K562 (cell line): ENCODE data around the gene MRPL30. TPM values are rescaled to one million over a fixed set of nuclear protein-coding genes. Genes with fewer than 3 reads are reported as not detected.

Experiments
- ARID2 ChIP-seq: fragments of 450-650 bp; IDR thresholded peaks from 2 replicates; pipeline ENCODE4 v1.6.1; 2017; ENCODE audit warnings: antibody characterized with exemption, mild to moderate bottlenecking
- ELF2 ChIP-seq: fragments of 250-450 bp; sonication (Bioruptor Pico); IDR thresholded peaks from 2 replicates; pipeline ENCODE4 v1.5.0; 2021; ENCODE audit warnings: mild to moderate bottlenecking
- GATAD2A ChIP-seq: fragments of 450-650 bp; IDR thresholded peaks from 2 replicates; pipeline ENCODE4 v1.6.1; 2017
- GTF2A2 ChIP-seq: IDR thresholded peaks from 2 replicates; pipeline ENCODE4 v1.6.1; 2016; ENCODE audit warnings: mild to moderate bottlenecking, missing genetic modification characterization, missing compliant biosample characterization
- HOMEZ ChIP-seq: fragments of 250-450 bp; sonication (Bioruptor Pico); IDR thresholded peaks from 2 replicates; pipeline ENCODE4 v1.4.0; 2020; ENCODE audit warnings: mild to moderate bottlenecking, moderate library complexity
- ID3 ChIP-seq, 2 experiments: fragments of 250-450 bp in 1 of 2; fragments of 450-650 bp in 1 of 2; sonication (Bioruptor Pico) in 1 of 2; IDR thresholded peaks; 2 replicates each; pipeline versions ENCODE4 v1.6.1 to v1.8.0; 2016 to 2021; ENCODE audit warnings: mild to moderate bottlenecking in 2 of 2, moderate library complexity in 2 of 2, missing compliant biosample characterization in 1 of 2, missing genetic modification characterization in 1 of 2
- JUN ChIP-seq, 2 experiments: sonication (generic) in 1 of 2; formaldehyde crosslinking in 1 of 2; IDR thresholded peaks; 2 replicates each; pipeline versions ENCODE4 v1.6.1 to v1.8.0; 2012 to 2022; ENCODE audit warnings: borderline replicate concordance in 2 of 2, mild to moderate bottlenecking in 2 of 2, improper control_type of control experiment in 1 of 2, low read depth in 1 of 2, low read length in 1 of 2, missing genetic modification reagents in 1 of 2
- MXI1 ChIP-seq: IDR thresholded peaks from 2 replicates; pipeline ENCODE4 v1.6.1; 2011; ENCODE audit warnings: low read depth, mild to moderate bottlenecking, improper control_type of control experiment, low read length
- NUFIP1 ChIP-seq: fragments of 450-650 bp; IDR thresholded peaks from 2 replicates; pipeline ENCODE4 v1.6.1; 2018; ENCODE audit not compliant: partially characterized antibody
- RUNX1 ChIP-seq: sonication (generic); IDR thresholded peaks from 2 replicates; pipeline ENCODE4 v1.6.1; 2016; ENCODE audit warnings: antibody characterized with exemption, low read depth
- SMAD4 ChIP-seq: fragments of 250-450 bp; sonication (Bioruptor Pico); conservative IDR thresholded peaks from 2 replicates; pipeline ENCODE4 v1.8.0; 2021; ENCODE audit warnings: inconsistent platforms, mild to moderate bottlenecking, moderate library complexity
- SMARCA4 ChIP-seq: fragments of 450-650 bp; IDR thresholded peaks from 2 replicates; pipeline ENCODE4 v1.6.1; 2016
- ZBTB17 ChIP-seq: fragments of 450-650 bp; formaldehyde crosslinking; IDR thresholded peaks from 2 replicates; pipeline ENCODE4 v1.4.0; 2020; ENCODE audit warnings: mild to moderate bottlenecking
- ZHX1 ChIP-seq: fragments of 150-350 bp; conservative IDR thresholded peaks from 2 replicates; pipeline ENCODE4 v1.6.1; 2014; ENCODE audit warnings: low read length
- ZNF197 ChIP-seq: fragments of 200-800 bp; sonication (Bioruptor generic); IDR thresholded peaks from 2 replicates; pipeline ENCODE4 v1.6.1; 2016; ENCODE audit warnings: low read depth, missing genetic modification characterization, missing compliant biosample characterization
- ZNF253 ChIP-seq: fragments of 250-450 bp; sonication (Bioruptor Pico); conservative IDR thresholded peaks from 2 replicates; pipeline ENCODE4 v1.6.1; 2021; ENCODE audit warnings: mild to moderate bottlenecking
- ZNF311 ChIP-seq: fragments of 250-450 bp; sonication (Bioruptor Pico); IDR thresholded peaks from 2 replicates; pipeline ENCODE4 v1.4.0; 2020; ENCODE audit warnings: mild to moderate bottlenecking, moderate library complexity
- ZNF395 ChIP-seq: fragments of 200-800 bp; sonication (Bioruptor generic); IDR thresholded peaks from 2 replicates; pipeline ENCODE4 v1.6.1; 2017; ENCODE audit warnings: missing genetic modification characterization, missing compliant biosample characterization
- ZNF639 ChIP-seq, 2 experiments: fragments of 200-800 bp in 1 of 2; sonication (Bioruptor generic) in 1 of 2; sonication (generic) in 1 of 2; formaldehyde crosslinking in 1 of 2; IDR thresholded peaks in 1 of 2; conservative IDR thresholded peaks in 1 of 2; 2 replicates each; pipeline versions ENCODE4 v1.5.0 to v1.6.1; 2016 to 2020; ENCODE audit warnings: missing compliant biosample characterization in 1 of 2, missing genetic modification characterization in 1 of 2, missing genetic modification reagents in 1 of 2
- polyA plus RNA-seq, 8 experiments: library from polyadenylated mRNA; depleted of rRNA in 4 of 8; stranded (reverse) in 5 of 8; unstranded in 3 of 8; fragments of >200 nt; fragmentation: Nextera tagmentation in 2 of 8; fragmentation: Illumina TruSeq in 1 of 8; extraction: Ambion mirVana in 2 of 8; extraction: Trizol in 1 of 8; gene quantifications; 2 replicates each; pipeline versions ENCODE4 v1.2.1 to v1.2.3, GENCODE V29; 2011 to 2014; ENCODE audit warnings: inconsistent platforms in 1 of 8, missing spikeins in 1 of 8
- total RNA-seq, 7 experiments: library from RNA; depleted of rRNA in 6 of 7; stranded (reverse); fragments of >200 nt in 6 of 7; fragmentation: Illumina TruSeq in 2 of 7; extraction: Trizol in 2 of 7; gene quantifications; 2 replicates each; pipeline versions ENCODE4 v1.2.1 to v1.2.3, GENCODE V29; 2011 to 2021; ENCODE audit warnings: low replicate concordance in 1 of 7

Gene MRPL30
- total and polyA plus RNA-seq, 9 of the 15 experiments (the other 6 are each of a cell fraction or from before 2014, with no cell fraction given): 63.3 to 130 (median 87.0) TPM

- TF ChIP-seq ZNF639 (CRISPR knock-in tag; conservative IDR thresholded peaks at IDR 0.05 in 1 of 2, IDR thresholded peaks at IDR 0.05 in 1 of 2) (no peak), ZNF197 (CRISPR knock-in tag) (no peak), ELF2 (CRISPR knock-in tag) (no peak), ZNF395 (CRISPR knock-in tag) (no peak), GTF2A2 (tag) (no peak), NUFIP1 (no peak), SMAD4 (CRISPR knock-in tag) (no peak), ZHX1 (no peak), ZNF311 (CRISPR knock-in tag) (no peak), ID3 (CRISPR knock-in tag; IDR thresholded peaks at IDR 0.05) (no peak), ID3 (tag; IDR thresholded peaks at IDR 0.05) (no peak), ARID2 (no peak), GATAD2A (no peak), HOMEZ (CRISPR knock-in tag) (no peak), SMARCA4 (no peak), JUN (IDR thresholded peaks at IDR 0.05; ENCODE audit: borderline replicate concordance, low read depth, low read length) (no peak), JUN (CRISPR knock-in tag; IDR thresholded peaks at IDR 0.05; ENCODE audit: borderline replicate concordance) (0 out of 2 replicates have a peak, but pooled peaks have one; percentile 13), ZNF253 (CRISPR knock-in tag) (no peak), ZBTB17 (CRISPR knock-in tag) (no peak; the same call in 1 of the 2 replicates), MXI1 (no peak), RUNX1 (no peak)
These were observed 39.6 kb upstream of the MRPL30 start, which contains the start of gene C2orf15 (continued) for GRCh38 chr2:99141110-99142108.
